NCI-H345 treated with DMSO at 0.1 percent for 48 hours (cell line): ENCODE data around the gene WIZ.

ENCODE experiments used
- DNase-seq: peaks from one replicate; lab custom pipeline; 2025; ENCODE audit not compliant: unreplicated experiment; lab: John Stamatoyannopoulos, UW

Gene WIZ

DNA sequence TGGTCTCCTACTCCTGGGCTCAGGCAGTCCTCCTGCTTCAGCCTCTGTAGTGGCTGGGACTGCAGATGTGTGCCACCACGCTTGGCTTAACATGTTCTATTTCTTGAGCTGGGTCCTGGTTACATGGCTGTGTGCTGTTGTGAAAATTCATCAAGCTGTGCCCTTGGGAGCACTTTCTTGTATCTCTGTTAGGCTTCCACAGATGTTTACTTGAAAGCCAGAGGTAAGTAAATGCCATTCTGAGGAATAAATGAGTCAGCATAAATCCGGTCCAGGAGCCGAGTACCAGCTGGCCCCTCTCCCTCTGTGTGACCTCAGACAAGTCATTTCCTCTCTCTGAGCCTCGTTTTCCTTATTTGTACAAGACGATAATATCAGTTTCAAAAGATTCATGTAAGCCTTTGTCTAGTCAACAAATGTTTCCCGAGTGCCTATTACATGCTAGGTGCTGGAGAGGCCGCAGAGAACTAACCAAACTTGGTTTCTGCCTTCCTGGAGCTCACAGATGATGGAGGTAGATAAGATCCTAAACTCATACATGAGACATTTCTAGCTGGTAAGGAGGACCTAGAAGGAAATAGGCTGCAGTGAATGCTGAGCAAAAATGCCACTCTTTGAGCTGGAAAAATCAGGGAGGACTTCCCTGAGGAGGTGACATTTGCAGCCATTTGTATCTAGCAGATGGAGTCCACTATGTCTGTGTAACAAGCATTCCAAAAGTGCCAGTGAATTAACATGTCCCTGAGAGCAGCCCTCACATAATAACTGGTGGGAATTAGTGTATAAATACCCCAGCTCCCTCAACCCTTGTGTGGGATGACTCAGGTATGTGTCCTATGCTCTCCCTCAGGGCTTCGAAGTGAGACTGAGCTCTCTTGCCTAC, 17.3 kb upstream of the WIZ start:
- DNase-seq = no peak

DNA sequence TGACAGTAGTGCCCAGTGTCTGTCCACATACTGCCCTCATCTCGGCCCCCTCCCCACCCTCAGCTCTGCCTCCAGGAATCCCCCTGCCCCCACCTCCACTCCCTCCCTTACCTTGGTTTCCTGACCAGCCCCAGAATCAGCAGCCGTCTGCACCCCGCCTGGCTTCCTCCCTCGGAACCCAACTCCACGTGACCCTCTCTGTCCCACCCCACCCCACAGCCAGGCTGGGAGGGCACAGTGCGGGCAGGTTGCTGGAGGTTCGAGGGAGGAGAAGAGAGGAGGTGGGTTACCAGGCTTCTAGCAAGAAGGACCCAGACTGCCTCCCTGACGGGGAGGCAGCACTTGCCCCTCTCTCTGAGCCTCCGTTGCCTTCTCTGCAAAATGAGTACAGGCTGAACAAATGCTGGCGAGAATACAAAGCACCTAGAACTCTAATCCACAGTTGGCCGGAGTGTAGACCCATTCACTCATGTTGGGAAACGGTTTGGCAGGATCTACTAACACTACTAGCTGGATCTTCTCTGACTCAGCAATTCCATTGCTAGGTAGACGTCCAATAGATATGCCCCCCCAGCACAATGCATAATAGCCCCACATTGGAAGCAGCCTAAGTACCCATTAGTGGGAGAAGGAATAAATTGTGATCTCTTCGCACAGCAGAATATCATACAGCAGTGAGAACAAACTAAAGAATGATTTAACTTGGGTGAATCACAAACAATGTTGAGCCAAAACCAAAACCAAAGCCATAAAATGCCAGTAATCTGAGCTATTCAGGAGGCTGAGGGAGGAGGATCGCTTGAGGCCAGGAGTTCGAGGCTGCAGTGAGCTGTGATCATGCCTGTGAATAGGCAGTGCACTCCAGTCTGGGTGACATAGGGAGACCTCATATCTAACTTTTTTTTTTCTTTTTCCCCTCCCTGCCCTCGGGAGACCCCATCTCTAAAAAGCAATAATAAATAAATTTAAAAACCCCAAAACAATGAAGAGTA, 14.9 kb upstream of the WIZ start, which contains the start of gene RASAL3:
Gene RASAL3, minus strand, starts transcription at position 151 of the 992 bp plus-strand sequence. CDS start 186 bp downstream, outside the sequence.
- DNase-seq = no peak

DNA sequence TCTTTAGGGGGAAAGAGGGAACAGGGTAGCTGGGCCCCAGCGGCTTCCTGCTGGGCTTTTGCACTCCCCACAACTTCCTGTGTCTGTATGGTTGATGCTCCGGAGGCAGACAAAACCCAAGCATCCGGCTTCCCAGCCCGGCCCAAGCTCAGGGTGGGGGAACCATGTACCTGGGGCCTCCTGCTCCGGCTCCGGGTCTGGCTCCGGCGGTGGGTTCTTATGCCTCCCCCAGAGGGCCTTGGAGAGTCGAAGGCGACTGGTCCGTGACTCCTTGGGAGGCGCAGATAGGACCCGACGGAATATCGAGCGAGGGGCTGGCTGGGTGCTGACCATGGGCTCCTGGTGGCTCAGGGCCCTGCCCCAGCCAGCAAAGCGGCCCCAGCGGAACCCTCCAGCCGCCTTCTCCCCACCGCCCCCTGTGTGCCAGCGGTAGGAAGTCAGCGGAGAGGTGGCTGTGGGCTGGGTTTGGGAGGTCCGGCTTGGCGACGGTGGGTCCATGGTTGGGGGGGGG, 14.2 kb upstream of the WIZ start:
- no peak for DNase-seq

DNA sequence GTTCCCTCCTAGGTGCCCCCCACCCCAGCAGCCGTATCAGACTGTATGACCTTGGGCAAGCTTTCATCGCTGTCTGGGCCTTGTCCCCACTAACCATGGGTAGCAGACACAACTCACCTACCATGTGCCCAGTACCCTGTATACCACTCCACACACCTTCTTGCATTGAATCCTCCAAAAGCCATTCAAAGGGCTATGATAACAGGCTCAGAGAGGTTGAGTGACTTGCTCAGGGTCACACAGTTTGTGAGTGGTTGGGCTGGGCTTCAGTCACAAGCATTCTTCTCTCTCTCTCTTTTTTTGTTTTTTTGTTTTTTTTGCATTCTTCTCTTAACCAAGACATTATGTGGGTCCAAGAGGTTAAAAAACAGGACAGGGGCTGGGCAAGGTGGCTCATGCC, 11.9 kb upstream of the WIZ start:
- no peak for DNase-seq

DNA sequence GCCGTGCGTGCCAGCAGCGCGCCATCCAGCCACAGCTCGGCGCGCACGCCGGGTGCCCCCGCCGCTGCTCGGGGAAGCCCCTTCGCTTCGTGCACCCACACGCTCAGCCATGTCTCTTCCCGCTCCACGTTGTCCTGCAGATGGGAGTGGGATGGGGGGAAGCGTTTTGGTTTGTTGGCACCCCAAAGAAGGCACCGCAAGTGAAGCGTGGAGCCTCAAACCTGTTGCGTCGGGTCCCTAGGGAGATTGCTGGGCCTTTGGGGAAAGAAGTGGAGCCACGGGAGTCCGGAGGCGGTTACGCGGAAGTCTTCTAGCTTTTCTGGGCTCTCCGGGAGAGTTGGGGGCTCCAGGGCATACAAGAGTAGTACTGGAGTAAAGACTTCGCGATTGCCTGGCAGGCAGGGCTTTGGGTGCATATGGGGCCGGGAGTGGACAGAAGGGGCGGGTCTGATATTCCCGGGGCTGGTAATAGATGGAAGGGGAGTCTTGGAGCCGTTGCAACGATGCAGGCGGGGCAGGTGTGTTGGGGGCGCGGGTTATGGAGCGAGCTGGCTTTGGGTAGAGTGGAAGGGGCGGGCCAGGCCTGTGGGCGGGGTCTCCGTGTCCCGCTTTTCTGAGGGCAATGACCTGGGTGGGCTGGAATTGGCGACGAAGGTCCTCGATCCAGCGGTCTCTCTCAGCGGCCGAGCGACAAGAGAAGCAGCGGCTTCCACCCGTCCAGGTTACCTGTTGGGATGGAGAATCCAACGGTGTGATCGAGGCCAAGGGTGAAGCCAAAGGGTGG, 8.1 kb upstream of the WIZ start:
- no peak for DNase-seq

DNA sequence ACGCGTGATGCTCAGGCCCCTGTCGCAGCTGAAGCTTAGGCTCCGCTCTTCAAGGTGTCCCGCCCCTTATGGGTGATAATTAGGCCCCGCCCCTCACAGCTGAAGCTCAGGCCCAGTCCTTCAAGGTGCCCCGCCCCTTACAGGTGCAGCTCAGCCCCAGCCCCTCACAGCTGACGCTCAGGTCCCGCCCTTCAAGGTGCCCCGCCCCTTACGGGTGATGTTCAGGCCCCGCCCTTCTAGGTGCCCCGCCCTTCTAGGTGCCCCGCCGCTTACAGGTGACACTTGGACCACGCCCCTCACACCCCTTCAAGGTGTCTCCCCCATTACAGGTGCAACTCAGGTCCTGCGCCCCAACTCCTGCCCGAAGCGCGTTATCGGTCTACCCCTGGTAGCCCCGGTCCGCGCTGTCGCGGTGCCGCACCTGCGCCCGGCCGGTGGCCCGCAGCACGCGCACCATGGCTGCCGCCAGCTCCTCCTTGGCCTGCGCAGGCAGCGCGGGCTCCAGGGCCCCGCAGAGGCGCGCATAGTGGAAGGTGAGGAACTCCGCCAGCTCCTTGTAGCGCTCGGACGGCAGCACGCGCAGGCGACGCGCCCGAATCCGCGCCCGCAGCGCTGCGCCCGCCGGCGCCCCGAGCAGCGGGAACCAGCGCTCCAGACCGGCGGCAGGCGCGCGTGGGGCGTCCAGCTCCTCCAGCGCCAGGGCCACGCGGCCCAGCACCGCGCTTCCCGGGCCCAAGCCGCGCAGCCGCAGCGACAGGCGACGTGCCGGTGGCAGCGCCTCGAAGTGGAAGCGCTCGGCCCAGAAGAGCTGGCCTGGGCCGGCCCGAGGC, 7.3 kb upstream of the WIZ start:
- peak; percentile 20 for DNase-seq

DNA sequence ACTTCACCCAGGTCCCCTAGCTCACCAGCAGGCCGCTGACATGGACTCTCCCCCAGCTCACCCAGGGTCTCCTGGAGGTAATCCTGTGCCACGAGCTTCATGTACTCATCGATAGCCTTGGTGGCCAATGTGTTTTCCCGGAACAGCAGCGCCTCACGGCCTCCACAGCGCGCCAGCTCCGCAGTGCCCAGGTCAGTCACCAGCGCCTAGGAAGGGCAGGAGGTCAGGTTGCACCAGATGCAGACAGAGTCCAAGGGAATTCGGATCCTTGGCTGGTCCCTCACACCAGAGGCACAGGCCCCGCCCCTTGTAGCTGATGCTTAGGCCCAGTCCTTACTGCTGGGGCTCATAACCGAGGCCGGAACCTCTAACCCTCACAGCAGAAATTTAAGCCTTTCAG, 6.7 kb upstream of the WIZ start:
- DNase-seq = no peak

DNA sequence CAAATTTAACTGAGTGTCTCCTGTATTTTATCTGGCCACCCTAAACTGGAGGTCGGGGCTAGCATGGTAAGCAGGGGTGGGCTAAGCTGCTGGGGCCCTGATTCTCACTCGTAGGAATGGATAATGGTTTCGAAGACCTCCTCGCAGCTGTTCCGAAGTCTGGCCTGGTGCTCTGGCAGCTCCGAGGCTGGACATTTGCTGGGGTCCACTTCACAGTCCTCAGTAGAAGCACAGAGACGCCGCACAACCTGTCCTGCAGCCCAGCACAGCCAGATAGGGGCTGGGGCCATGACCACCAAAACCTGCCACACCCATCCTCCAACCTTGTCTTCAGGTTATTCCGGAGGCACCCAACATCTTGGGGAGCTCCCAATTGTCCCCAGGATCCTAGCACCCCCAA, 6.2 kb upstream of the WIZ start:
- no peak for DNase-seq

DNA sequence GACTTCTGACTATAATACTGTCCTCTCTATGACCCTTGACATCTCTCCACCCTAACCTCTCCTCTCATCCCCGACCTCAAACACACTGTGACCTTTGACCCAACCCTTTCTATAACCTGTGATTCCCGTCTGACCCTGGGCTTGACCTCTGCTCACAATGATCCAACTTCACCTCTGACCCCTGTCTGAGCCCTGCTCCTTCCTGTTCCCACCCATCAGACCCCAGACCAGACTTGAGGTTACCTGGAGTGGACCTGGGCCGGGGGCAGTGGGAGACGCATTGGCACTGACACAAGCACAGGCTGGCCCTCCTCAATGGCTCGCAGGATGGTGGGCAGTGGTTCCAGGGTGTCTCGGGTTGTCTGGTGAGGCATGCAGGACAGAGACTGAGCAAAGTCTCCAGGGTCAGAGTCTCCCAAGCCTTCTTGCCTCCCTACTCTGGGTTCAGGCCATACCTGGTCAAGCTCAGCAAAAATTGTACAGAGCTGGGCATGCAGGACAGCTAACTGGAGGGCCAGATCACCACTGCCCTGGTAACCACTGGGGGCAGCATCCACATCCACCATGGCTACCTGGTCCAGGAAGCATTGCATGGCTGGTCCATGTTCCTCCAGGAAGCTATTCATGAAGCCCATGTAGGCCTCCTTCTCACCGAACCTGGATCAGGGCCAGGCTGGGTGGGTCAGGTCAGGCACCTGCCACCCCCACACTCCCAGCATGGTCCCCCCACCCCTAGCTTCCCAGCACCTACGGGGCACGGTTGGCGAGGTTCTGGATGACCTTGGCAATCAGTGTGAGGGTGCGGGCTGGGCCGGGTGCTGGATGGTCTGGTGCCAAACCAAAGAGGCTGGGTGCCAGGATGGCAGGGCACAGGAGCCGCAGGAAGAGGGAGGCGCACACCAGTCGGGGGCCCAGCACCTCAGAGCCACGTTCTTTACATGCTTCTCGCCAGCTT, 4.4 kb upstream of the WIZ start:
- no peak for DNase-seq

DNA sequence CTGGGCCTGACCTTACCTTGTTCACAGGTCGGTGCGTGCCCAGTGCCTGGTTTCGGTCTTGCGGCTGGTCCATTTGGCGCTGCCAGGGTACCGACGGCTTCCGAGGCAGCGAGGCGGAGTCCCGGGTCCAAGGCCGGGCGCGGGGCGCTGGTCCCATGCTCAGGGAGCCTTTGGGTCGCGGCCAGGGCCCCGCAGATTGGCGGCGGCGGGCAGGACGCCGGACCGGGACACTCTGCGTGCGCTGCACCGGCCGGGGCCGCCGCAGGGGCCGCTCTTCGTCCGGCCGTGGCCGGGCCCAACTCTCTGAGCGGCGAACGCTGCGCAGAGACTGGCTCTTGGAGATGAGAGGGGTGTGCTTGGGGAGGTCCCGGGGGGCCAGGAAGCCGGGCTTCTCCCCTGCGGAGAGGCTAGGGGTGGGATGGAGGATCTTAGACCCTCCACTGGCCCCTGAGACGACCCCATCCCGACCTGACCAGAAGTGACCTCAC, 3.4 kb upstream of the WIZ start:
- DNase-seq = no peak

DNA sequence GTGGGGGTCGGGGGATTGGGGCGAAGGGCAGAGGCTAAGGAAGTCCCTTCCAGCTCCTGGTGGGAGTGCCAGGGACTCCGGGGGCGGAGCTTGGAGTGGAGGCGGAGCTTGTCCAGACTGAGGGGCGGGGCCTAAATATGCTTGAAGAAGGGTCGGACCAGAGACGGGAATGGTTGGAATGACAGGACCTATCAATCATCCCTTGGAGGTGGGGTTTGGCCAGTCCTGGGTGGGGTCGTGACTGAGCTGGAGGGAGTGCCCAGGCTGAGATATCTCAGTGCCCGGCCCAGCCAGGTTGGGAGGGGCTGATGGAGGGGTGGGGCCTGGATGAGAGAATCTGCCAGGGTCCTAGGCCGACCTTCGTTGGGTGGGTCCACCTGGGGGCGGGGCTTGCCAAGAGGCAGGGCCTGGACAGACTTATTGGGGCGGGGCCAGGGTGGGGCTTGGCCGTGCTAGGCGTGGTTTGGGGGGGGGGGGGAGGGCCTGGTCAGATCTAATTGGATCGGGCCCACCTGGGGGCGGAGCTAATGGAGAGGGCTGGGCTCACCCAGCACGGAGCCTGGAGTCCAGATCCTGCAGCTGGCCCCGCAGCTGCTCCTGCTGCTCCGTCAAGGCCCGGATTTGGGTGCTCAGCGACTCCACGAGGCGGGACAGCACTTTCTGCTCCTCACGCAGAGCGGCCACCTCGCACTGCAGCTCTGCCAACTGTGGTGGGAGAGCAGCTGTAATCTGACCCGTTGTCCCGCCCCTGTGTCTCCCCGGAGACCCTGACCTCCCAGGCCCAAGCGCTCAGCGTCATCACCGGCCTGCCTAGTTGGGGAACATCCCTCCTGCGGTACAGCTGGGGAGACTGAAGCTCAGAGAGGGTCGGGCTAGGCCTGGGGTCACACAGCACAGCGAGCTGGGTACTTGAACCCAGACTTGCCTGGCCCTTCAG, 2.6 kb upstream of the WIZ start:
- DNase-seq = no peak

DNA sequence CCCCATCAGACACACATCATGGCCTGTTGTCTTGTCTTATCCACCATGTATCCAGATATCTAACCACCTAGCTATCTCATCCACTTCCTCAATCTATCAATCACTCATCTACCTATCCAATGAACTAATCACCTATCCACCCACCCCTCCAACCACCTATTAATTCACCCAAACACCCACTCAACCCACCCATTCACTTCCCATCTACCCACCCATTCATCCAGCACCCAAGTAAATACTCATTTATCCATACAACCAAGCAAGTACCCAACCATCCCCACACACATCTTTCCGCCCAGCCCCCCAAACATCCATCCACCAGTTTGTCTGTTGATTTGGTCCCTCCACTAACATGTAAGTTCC, 753 bp upstream of the WIZ start:
- DNase-seq = no peak

DNA sequence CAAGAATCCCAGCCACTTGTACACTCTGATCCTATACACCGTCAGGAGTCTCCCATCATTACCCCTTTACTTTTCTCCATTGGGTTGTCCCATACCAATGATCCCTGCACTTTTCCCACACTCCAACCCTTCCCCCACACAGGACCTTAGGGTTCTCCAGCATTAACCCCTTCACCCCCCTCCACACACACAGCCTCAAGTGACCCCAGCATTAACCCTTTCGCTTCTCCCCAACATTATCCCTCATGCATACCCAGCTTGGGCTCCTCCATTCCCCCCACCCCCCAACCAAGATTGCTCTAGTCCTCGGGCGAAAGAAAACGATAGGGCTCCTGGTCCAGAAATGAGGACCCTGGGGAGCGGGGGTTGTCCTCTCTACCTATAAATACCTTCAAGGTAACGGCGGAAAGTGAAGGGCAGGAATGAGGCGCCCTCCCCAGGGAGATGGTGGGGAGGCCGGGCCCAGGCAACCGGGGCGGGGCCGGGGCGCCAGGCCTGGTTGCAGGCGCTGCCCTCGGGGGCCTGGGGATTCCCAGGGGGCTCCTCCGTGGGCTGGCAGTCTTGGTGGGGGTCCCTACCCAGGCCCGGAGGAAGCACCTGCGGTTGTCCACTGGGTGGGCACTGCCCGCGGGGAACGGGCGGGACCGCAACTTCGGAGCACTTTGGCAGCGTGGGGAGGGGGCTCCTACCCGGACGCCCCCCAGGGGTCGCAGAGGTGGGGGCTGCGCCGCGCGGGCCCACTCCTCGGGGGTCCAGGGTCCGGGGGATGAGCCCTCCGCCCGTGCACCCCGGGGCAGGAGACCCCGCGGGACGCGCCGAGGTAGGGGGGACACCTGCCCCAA, 757 bp downstream of the WIZ start:
- no peak for DNase-seq

DNA sequence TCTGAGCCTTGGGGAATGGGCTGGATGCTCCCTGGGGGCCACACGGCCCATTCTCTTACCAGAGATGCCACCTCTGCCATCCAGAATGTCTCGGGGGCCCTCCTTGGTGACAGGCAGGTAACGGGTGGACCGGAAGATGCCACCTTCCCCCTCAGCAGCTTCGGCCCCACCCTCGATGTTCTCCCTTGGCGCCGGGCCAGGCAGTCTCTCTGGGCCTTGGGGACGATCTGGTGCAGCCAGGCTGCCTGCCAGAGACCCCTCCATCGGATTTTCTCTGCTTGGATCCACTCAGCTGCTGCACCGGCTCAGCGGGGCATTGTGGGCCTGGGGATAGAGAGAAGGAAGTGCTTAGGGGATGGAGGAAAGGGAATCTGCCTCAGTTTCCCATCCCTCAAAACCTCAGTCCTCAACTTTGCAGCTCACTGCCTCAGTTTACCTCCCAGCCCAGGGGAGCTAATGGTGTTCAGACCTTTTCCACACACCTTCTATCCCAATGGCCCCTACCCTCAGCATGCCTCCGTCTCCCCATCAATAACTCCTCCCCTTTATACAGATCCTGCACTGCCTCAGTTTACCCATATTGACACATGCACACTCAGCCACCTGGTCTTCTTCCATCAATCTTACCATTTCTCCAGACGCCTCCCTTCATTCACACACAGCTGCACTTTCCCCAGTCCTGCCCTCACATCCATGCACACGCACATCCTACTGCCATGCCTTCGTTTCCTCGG, 1.5 kb downstream of the WIZ start:
- DNase-seq = no peak

DNA sequence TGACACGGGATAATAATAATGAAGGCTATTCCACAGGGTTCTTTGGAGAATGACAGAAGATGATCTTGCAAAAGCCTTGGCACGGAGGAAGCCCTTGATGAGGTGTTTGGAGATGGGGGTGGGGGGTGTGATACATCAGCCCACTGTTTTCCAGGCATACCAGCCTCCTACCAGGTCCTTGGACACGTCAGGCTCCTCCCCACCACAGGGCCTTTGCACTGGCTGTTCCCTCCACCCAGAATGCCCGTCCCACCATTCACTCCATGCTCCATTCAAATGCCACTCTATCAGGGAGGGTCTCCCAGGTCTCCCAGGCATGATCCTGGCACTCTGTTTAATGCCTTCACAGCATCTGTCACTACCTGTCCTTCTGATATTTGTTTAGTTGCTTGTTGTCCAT, 2.7 kb downstream of the WIZ start:
- no peak for DNase-seq

DNA sequence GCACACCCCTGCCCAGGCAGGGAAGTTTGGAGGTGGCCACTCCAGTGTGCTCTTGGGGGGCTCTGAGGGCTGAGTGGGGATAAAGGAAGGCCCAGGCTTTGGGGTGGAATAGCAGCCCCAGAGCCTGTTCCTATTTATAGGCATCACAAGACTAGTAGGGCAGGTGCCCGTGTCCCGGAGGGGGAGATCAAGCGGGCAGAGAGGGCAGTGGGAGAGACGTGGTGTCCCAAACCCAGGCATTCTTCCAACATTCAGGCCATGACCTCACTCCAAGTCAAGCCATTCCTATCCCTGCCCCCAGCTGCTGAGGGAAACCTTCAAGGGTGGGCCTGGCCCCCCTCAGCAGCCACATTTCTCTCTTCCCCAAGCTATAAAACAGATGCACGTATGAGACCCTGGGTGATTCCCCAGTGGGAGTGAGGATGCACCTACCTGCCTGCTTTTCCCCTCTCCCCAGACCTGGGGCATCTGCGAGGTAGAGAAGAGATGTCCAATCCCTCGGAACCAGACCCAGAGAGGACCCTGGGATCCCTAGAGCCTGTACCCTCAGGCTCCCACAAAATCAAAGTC, 3.9 kb downstream of the WIZ start:
- DNase-seq = no peak
